GM23338 (cell line): ENCODE measurements around the gene EPAS1.

Source experiments
- CREB1 ChIP-seq: fragments of 250-450 bp; sonication (Bioruptor Pico); IDR thresholded peaks from 2 replicates; pipeline ENCODE4 v1.5.0; 2020; ENCODE audit warnings: low read depth, mild to moderate bottlenecking, moderate library complexity
- EZH2 ChIP-seq: fragments of 200-600 bp; sonication (generic); IDR thresholded peaks from one replicate; pipeline ENCODE4 v1.8.0; 2017; ENCODE audit warnings: antibody characterized with exemption, mild to moderate bottlenecking, low read depth; ENCODE audit not compliant: unreplicated experiment
- POLR2AphosphoS5 ChIP-seq: IDR thresholded peaks from 2 replicates; pipeline ENCODE4 v1.6.1; 2016; ENCODE audit warnings: antibody characterized with exemption, low read depth
- ZNF331 ChIP-seq: fragments of 250-450 bp; sonication (Bioruptor Pico); IDR thresholded peaks from 2 replicates; pipeline ENCODE4 v1.5.0; 2020; ENCODE audit warnings: low read depth, mild to moderate bottlenecking, moderate library complexity
- TF ChIP-seq, protein P1 (sequence below), 2 experiments: fragments of 200-600 bp in 1 of 2; sonication (generic) in 1 of 2; conservative IDR thresholded peaks; 2 replicates each; pipeline versions ENCODE4 v1.5.1 to v1.6.1; 2016 to 2017; ENCODE audit warnings: antibody characterized with exemption in 2 of 2, low read depth in 2 of 2, mild to moderate bottlenecking in 2 of 2, moderate library complexity in 1 of 2
- TF ChIP-seq, protein P2 (sequence below): fragments of 250-450 bp; sonication (Bioruptor Pico); IDR thresholded peaks from 2 replicates; pipeline ENCODE4 v1.5.0; 2020; ENCODE audit warnings: mild to moderate bottlenecking, moderate library complexity
- TF ChIP-seq, protein P3 (sequence below): IDR thresholded peaks from one replicate; pipeline ENCODE4 v1.6.1; 2018; ENCODE audit warnings: antibody characterized with exemption; ENCODE audit not compliant: unreplicated experiment

DNA sequence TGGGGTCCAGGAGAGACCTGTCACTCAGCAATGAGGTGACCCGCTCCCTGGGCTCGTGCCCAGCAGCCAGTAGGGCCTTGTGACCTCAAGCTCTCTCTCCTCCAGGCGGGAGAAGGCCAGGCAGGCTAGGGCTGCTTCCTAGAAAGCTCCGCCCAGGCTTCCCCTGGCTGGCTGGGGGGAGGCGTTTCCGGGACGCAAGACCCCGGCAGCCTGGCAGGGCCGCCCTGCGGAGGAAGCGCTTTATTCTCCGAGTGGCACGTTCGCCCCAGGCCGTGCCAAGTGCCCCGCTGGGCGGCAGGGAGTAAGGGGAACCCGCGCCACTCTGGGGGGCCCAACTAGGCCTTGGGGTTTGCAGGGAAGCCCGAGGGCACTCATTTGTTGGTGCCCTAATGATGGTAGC, 21.2 kb upstream of the EPAS1 start:
- TF ChIP-seq, protein P1, sequence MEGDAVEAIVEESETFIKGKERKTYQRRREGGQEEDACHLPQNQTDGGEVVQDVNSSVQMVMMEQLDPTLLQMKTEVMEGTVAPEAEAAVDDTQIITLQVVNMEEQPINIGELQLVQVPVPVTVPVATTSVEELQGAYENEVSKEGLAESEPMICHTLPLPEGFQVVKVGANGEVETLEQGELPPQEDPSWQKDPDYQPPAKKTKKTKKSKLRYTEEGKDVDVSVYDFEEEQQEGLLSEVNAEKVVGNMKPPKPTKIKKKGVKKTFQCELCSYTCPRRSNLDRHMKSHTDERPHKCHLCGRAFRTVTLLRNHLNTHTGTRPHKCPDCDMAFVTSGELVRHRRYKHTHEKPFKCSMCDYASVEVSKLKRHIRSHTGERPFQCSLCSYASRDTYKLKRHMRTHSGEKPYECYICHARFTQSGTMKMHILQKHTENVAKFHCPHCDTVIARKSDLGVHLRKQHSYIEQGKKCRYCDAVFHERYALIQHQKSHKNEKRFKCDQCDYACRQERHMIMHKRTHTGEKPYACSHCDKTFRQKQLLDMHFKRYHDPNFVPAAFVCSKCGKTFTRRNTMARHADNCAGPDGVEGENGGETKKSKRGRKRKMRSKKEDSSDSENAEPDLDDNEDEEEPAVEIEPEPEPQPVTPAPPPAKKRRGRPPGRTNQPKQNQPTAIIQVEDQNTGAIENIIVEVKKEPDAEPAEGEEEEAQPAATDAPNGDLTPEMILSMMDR (conservative IDR thresholded peaks at IDR 0.05; ENCODE audit: low read depth in 2 of 2), result no peak
- TF ChIP-seq POLR2AphosphoS5, result no peak
- no peak for TF ChIP-seq EZH2
- no peak for TF ChIP-seq CREB1 (CRISPR knock-in tag)
- TF ChIP-seq ZNF331 (CRISPR knock-in tag), result no peak
- TF ChIP-seq, protein P2, sequence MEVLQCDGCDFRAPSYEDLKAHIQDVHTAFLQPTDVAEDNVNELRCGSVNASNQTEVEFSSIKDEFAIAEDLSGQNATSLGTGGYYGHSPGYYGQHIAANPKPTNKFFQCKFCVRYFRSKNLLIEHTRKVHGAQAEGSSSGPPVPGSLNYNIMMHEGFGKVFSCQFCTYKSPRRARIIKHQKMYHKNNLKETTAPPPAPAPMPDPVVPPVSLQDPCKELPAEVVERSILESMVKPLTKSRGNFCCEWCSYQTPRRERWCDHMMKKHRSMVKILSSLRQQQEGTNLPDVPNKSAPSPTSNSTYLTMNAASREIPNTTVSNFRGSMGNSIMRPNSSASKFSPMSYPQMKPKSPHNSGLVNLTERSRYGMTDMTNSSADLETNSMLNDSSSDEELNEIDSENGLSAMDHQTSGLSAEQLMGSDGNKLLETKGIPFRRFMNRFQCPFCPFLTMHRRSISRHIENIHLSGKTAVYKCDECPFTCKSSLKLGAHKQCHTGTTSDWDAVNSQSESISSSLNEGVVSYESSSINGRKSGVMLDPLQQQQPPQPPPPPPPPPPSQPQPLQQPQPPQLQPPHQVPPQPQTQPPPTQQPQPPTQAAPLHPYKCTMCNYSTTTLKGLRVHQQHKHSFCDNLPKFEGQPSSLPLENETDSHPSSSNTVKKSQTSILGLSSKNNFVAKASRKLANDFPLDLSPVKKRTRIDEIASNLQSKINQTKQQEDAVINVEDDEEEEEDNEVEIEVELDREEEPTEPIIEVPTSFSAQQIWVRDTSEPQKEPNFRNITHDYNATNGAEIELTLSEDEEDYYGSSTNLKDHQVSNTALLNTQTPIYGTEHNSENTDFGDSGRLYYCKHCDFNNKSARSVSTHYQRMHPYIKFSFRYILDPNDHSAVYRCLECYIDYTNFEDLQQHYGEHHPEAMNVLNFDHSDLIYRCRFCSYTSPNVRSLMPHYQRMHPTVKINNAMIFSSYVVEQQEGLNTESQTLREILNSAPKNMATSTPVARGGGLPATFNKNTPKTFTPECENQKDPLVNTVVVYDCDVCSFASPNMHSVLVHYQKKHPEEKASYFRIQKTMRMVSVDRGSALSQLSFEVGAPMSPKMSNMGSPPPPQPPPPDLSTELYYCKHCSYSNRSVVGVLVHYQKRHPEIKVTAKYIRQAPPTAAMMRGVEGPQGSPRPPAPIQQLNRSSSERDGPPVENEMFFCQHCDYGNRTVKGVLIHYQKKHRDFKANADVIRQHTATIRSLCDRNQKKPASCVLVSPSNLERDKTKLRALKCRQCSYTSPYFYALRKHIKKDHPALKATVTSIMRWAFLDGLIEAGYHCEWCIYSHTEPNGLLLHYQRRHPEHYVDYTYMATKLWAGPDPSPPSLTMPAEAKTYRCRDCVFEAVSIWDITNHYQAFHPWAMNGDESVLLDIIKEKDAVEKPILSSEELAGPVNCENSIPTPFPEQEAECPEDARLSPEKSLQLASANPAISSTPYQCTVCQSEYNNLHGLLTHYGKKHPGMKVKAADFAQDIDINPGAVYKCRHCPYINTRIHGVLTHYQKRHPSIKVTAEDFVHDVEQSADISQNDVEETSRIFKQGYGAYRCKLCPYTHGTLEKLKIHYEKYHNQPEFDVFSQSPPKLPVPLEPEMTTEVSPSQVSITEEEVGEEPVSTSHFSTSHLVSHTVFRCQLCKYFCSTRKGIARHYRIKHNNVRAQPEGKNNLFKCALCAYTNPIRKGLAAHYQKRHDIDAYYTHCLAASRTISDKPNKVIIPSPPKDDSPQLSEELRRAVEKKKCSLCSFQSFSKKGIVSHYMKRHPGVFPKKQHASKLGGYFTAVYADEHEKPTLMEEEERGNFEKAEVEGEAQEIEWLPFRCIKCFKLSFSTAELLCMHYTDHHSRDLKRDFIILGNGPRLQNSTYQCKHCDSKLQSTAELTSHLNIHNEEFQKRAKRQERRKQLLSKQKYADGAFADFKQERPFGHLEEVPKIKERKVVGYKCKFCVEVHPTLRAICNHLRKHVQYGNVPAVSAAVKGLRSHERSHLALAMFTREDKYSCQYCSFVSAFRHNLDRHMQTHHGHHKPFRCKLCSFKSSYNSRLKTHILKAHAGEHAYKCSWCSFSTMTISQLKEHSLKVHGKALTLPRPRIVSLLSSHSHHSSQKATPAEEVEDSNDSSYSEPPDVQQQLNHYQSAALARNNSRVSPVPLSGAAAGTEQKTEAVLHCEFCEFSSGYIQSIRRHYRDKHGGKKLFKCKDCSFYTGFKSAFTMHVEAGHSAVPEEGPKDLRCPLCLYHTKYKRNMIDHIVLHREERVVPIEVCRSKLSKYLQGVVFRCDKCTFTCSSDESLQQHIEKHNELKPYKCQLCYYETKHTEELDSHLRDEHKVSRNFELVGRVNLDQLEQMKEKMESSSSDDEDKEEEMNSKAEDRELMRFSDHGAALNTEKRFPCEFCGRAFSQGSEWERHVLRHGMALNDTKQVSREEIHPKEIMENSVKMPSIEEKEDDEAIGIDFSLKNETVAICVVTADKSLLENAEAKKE (CRISPR knock-in tag), result no peak
- TF ChIP-seq, protein P3, sequence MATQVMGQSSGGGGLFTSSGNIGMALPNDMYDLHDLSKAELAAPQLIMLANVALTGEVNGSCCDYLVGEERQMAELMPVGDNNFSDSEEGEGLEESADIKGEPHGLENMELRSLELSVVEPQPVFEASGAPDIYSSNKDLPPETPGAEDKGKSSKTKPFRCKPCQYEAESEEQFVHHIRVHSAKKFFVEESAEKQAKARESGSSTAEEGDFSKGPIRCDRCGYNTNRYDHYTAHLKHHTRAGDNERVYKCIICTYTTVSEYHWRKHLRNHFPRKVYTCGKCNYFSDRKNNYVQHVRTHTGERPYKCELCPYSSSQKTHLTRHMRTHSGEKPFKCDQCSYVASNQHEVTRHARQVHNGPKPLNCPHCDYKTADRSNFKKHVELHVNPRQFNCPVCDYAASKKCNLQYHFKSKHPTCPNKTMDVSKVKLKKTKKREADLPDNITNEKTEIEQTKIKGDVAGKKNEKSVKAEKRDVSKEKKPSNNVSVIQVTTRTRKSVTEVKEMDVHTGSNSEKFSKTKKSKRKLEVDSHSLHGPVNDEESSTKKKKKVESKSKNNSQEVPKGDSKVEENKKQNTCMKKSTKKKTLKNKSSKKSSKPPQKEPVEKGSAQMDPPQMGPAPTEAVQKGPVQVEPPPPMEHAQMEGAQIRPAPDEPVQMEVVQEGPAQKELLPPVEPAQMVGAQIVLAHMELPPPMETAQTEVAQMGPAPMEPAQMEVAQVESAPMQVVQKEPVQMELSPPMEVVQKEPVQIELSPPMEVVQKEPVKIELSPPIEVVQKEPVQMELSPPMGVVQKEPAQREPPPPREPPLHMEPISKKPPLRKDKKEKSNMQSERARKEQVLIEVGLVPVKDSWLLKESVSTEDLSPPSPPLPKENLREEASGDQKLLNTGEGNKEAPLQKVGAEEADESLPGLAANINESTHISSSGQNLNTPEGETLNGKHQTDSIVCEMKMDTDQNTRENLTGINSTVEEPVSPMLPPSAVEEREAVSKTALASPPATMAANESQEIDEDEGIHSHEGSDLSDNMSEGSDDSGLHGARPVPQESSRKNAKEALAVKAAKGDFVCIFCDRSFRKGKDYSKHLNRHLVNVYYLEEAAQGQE, result no peak
